ENCODE data around the gene CNIH3.

- TF ChIP-seq CTCF (IDR thresholded peaks at IDR 0.05) (no peak), POLR2A (IDR thresholded peaks at IDR 0.05) (no peak)
Observed at GRCh38 chr1:224767031-224767430, 150.9 kb downstream of the CNIH3 start.

All from uterus (tissue), 2 donors.